ENCODE measurements around the gene KIAA1328. TPM values are rescaled to one million over a fixed set of nuclear protein-coding genes. Genes with fewer than 3 reads are reported as not detected.

KIAA1328 gene
- total RNA-seq: 1 to 10 TPM; 6.0 to 9.8 (median 7.4) TPM
- long read RNA-seq, donor 1, partial matches to known transcripts: 2 of 2 reads
- long read RNA-seq, donor 1, other reads (novel, unspliced or antisense): 0 of 2 reads
- long read RNA-seq, donor 2, partial matches to known transcripts: 1 of 3 reads
- long read RNA-seq, donor 2, other reads (novel, unspliced or antisense): 0 of 3 reads

DNA sequence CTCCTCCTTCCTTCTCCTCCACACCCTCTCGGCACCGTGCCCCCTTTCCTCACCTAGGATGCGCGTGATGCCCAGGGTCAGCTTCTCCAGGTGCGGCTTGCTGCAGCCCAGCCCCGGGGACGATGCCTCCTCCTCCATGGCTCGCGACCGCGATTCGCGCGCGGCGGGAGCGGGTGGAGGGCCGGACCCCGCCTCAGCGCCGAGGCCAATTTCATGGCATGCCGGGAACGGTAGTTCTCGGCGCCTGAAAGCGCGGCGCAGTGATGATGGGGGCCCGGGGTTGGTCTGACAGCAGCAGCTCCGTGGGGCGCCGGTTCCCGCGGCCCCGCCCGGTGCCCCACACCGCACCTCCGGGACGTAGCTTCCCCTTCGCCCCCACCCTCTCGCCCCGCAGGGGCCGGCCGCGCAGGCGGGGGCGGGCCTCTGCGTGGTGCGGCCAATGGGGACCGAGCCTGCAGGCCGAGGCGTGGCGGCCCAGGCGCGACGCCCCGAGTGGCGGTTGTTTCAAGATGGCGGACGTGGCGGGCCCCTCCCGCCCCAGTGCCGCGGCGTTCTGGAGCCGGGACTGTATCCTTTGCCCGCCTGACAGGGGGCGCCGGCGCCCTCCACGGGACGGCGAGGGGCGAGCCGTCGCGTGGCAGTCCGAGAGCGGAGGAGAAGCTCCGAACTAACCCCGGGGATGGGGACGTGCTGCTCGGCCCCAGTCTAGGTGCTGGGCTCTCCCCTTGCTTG, at the start of gene KIAA1328, which contains the start of gene TPGS2:
Gene KIAA1328, plus strand, starts transcription at position 498 of the 732 bp plus-strand sequence. Its CDS starts 12 bp downstream, at position 510.
Gene TPGS2, minus strand, starts transcription at position 373 of the 732 bp plus-strand sequence. Its CDS starts 235 bp downstream, at position 138.
- Histone ChIP-seq H3K9me3 (no peaks in the 10 kb centered on the region), H3K4me1 (ENCODE audit: low read depth) (peaks cover 18% of the 10 kb centered on the region), H3K36me3 (ENCODE audit: low read depth) (no peaks in the 10 kb centered on the region), H3K4me3 (peak within 1 kb of the TSS; percentile 70)
- intact Hi-C loops (cut with DNase I, micrococcal nuclease): no loop called here
- ATAC-seq (peak; percentile 97), DNase-seq (peak; percentile 88 to 93 (median 91))
- TF ChIP-seq, protein P1, sequence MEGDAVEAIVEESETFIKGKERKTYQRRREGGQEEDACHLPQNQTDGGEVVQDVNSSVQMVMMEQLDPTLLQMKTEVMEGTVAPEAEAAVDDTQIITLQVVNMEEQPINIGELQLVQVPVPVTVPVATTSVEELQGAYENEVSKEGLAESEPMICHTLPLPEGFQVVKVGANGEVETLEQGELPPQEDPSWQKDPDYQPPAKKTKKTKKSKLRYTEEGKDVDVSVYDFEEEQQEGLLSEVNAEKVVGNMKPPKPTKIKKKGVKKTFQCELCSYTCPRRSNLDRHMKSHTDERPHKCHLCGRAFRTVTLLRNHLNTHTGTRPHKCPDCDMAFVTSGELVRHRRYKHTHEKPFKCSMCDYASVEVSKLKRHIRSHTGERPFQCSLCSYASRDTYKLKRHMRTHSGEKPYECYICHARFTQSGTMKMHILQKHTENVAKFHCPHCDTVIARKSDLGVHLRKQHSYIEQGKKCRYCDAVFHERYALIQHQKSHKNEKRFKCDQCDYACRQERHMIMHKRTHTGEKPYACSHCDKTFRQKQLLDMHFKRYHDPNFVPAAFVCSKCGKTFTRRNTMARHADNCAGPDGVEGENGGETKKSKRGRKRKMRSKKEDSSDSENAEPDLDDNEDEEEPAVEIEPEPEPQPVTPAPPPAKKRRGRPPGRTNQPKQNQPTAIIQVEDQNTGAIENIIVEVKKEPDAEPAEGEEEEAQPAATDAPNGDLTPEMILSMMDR (IDR thresholded peaks at IDR 0.05): peak; percentile 22

DNA sequence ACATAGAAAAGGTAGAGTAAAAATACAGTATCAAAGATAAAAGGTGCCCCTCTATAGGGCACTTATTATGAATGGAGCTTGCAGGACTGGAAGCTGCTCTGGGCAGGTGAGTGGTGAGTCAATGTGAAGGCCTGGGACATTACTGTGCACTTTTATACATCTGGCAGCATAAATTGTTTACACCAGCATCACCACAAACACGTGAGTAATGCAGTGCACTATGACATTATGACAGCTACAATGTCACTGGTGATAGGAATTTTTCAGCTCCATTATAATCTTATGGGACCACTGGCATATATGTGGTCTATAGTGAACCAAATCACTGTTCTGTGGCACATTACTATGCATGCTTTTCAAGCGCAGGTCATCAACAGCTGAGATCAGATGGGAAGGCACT, 48.2 kb upstream of the KIAA1328 start:
- ATAC-seq (no peak), DNase-seq (no peak)
- Histone ChIP-seq H3K4me1 (ENCODE audit: low read depth) (no peaks in the 10 kb centered on the region), H3K9me3 (no peaks in the 10 kb centered on the region), H3K36me3 (ENCODE audit: low read depth) (no peaks in the 10 kb centered on the region), H3K4me3 (no peak overlapping the region)
- TF ChIP-seq, protein P1 (IDR thresholded peaks at IDR 0.05): no peak
- intact Hi-C loops (cut with DNase I, micrococcal nuclease): no loop called here

DNA sequence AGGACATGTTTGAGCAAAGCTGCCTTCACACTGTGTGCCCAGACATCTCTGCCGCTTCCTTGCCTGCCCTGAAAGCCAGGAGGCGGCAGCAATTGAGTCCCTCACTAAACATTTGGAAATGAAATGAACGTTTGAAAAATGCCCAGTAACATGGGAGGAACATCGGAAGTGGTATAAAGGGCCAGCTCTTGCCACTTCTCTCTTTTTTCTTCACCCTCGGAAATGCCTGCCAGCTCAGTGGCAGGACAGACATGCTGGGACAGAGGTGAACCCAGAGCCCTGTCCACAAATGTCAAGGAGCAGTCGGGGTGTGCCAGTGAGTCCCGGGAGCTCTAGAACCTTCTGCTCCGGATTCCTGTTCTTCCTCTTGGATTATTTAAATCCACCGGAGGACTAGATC, 46.2 kb upstream of the KIAA1328 start:
- Histone ChIP-seq H3K36me3 (ENCODE audit: low read depth) (no peaks in the 10 kb centered on the region), H3K4me1 (ENCODE audit: low read depth) (no peaks in the 10 kb centered on the region), H3K4me3 (no peak overlapping the region), H3K9me3 (no peaks in the 10 kb centered on the region)
- DNase-seq (no peak), ATAC-seq (no peak)
- intact Hi-C loops (cut with DNase I, micrococcal nuclease): no loop called here
- TF ChIP-seq, protein P1 (IDR thresholded peaks at IDR 0.05): no peak

DNA sequence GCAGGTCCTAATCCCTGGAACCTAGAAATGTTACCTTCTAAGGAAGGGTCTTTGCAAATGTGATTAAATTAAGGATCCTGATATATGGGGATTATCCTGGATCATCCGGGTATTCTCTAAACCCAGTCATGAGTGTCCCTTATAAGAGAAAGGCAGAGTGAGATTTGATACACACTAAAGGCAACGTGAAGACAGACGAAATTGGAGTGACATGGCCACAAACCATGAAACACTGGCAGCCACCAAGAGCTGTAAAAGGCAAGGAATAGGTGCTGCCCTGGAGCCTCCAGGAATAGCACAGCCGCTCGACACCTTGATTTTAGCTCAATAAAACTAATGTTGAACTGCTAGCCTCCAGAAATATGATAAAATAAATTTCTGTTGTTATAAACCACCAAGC, 45.1 kb upstream of the KIAA1328 start:
- Histone ChIP-seq H3K4me3 (no peak overlapping the region), H3K4me1 (ENCODE audit: low read depth) (no peaks in the 10 kb centered on the region), H3K9me3 (no peaks in the 10 kb centered on the region), H3K36me3 (ENCODE audit: low read depth) (no peaks in the 10 kb centered on the region)
- TF ChIP-seq, protein P1 (IDR thresholded peaks at IDR 0.05): no peak
- ATAC-seq (no peak), DNase-seq (no peak)
- intact Hi-C loops (cut with DNase I, micrococcal nuclease): no loop called here

DNA sequence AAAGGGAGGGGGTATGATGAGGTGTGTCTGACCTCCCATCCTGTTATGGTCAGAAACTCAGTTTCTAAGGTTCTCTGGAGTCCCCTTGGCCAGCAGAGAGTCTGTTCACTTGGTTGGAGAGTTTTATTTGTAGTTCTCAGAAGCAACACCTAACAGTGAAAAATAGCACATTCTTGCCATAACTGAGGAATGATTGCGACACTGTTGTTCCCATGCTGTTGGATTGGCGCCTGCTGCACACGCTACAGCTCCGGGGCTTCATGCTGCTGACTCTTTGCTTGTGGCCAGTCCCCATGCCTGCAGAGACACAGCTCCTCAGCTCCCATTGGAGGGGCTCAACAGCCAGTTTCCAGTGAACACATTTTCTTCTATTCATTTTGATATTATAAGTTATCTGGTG, 42.2 kb upstream of the KIAA1328 start:
- Histone ChIP-seq H3K36me3 (ENCODE audit: low read depth) (no peaks in the 10 kb centered on the region), H3K4me1 (ENCODE audit: low read depth) (no peaks in the 10 kb centered on the region), H3K4me3 (no peak overlapping the region), H3K9me3 (no peaks in the 10 kb centered on the region)
- ATAC-seq (no peak), DNase-seq (no peak)
- TF ChIP-seq, protein P1 (IDR thresholded peaks at IDR 0.05): no peak
- intact Hi-C loops (cut with DNase I, micrococcal nuclease): no loop called here

Data from mucosa of descending colon (tissue), 3 donors.